Measurements from ENCODE around the gene MYO7A.

MYO7A gene

GRCh38 chr11:77127920-77128691 is at the start of gene MYO7A:
TSS of gene MYO7A (plus strand) at chr11:77128246. CDS start at chr11:77130635, 2,389 bp downstream.
- DNase-seq, result peak in 34 of 58 donors; percentile 10 to 77 (median 30)

GRCh38 chr11:77079666-77080065 is 48.4 kb upstream of the MYO7A start:
- no peak for DNase-seq

- no peak for DNase-seq
Observed at GRCh38 chr11:77080643-77081210, 47.3 kb upstream of the MYO7A start.

- DNase-seq, result no peak
Observed at GRCh38 chr11:77081381-77081851, 46.6 kb upstream of the MYO7A start.

GRCh38 chr11:77081976-77082836 is 45.8 kb upstream of the MYO7A start:
- no peak for DNase-seq

- no peak for DNase-seq
Observed at GRCh38 chr11:77082838-77083565, 45.0 kb upstream of the MYO7A start.

GRCh38 chr11:77083566-77084245 is 44.3 kb upstream of the MYO7A start:
- DNase-seq, result no peak

- DNase-seq, result no peak
Observed at GRCh38 chr11:77084581-77085191, 43.4 kb upstream of the MYO7A start.

- no peak for DNase-seq
Observed at GRCh38 chr11:77085652-77086051, 42.4 kb upstream of the MYO7A start.

- DNase-seq, result peak in 7 of 58 donors; percentile 9 to 30 (median 19)
Observed at GRCh38 chr11:77086521-77087472, 41.2 kb upstream of the MYO7A start.

- no peak for DNase-seq
Observed at GRCh38 chr11:77087723-77088225, 40.3 kb upstream of the MYO7A start.

GRCh38 chr11:77088236-77089003 is 39.6 kb upstream of the MYO7A start:
- DNase-seq, result no peak

- DNase-seq, result no peak
Observed at GRCh38 chr11:77089004-77089545, 39.0 kb upstream of the MYO7A start.

GRCh38 chr11:77090046-77090372 is 38.0 kb upstream of the MYO7A start:
- DNase-seq, result no peak

GRCh38 chr11:77090373-77091111 is 37.5 kb upstream of the MYO7A start:
- no peak for DNase-seq

GRCh38 chr11:77091146-77091940 is 36.7 kb upstream of the MYO7A start:
- DNase-seq, result peak in 54 of 58 donors; percentile 18 to 85 (median 58)

All from anterior cingulate cortex (tissue), 58 donors.